Activated CD8-positive, alpha-beta T cell treated with anti-CD3 and anti-CD28 coated beads for 36 hours (primary cell): Measurements from ENCODE around the gene SRRM1. TPM values are rescaled to one million over a fixed set of nuclear protein-coding genes. Genes with fewer than 3 reads are reported as not detected.

Source experiments
- ATAC-seq: fragments of 200-7000 bp; cut with Tn5 transposase; one replicate; pipeline ENCODE4 v1.10.0; 2021; ENCODE audit warnings: mild to moderate bottlenecking, moderate library complexity
- CTCF ChIA-PET: fragments of 350-600 bp; sonication (Branson Sonifier 250); formaldehyde crosslinking; loops from one replicate; lab custom pipeline; 2021; ENCODE audit warnings: antibody characterized with exemption; lab: Charles Lee
- POLR2A ChIA-PET: fragments of 350-600 bp; sonication (Branson Sonifier 250); formaldehyde crosslinking; loops from one replicate; lab custom pipeline; 2021; ENCODE audit warnings: antibody characterized with exemption; lab: Charles Lee
- DNase-seq: peaks from one replicate; pipeline ENCODE4 v3.0.0-alpha.2; 2020
- H3K27ac Mint-ChIP-seq: one replicate; pipeline ENCODE4 v1.8.0; 2021; ENCODE audit warnings: mild to moderate bottlenecking, mixed read lengths
- H3K27me3 Mint-ChIP-seq: one replicate; pipeline ENCODE4 v1.8.0; 2021; ENCODE audit warnings: mixed read lengths
- H3K36me3 Mint-ChIP-seq: one replicate; pipeline ENCODE4 v1.8.0; 2021; ENCODE audit warnings: low read depth, mixed read lengths
- H3K4me1 Mint-ChIP-seq: one replicate; pipeline ENCODE4 v1.8.0; 2021; ENCODE audit warnings: low read depth, mixed read lengths
- H3K4me3 Mint-ChIP-seq: one replicate; pipeline ENCODE4 v1.8.0; 2021; ENCODE audit warnings: mild to moderate bottlenecking, moderate library complexity, mixed read lengths
- H3K9me3 Mint-ChIP-seq: one replicate; pipeline ENCODE4 v1.8.0; 2021; ENCODE audit warnings: mixed read lengths
- CTCF ChIP-seq: fragments of 200-600 bp; IDR thresholded peaks from one replicate; pipeline ENCODE4 v1.8.0; 2022; ENCODE audit warnings: antibody characterized with exemption, mild to moderate bottlenecking
- intact Hi-C: fragments of 100-400 bp; cut with micrococcal nuclease; formaldehyde crosslinking; loops from one replicate; pipeline ENCODE4 v1.10.0; 2022
- total RNA-seq, 2 experiments: library from RNA; stranded (reverse); gene quantifications; one replicate each; pipeline ENCODE4 v1.2.3, GENCODE V29; 2021

SRRM1 gene
- total RNA-seq, 2 experiments from 2014 or later: 256 to 263 TPM

- Mint-ChIP-seq H3K27me3 (no peaks in the 10 kb centered on the region), H3K4me3 (no peak overlapping the region), H3K4me1 (peaks cover 26% of the 10 kb centered on the region), H3K27ac (no peak overlapping the region), H3K36me3 (peaks cover 18% of the 10 kb centered on the region), H3K9me3 (no peaks in the 10 kb centered on the region)
- ChIA-PET CTCF (interaction anchor here (3.0 kb wide), 1 partner anchor 249 kb away, joined by 9 read pairs; no protein-coding TSS in a partner anchor), POLR2A (no interaction called here)
- intact Hi-C loops: no loop called here
- DNase-seq (no peak), ATAC-seq (no peak)
- TF ChIP-seq CTCF: no peak
Observed at GRCh38 chr1:24640288-24640687, 2.8 kb upstream of the SRRM1 start.

- ChIA-PET CTCF (interaction anchor here (0.8 to 3.0 kb wide), 6 partner anchors 100 to 454 kb away, joined by 3 to 9 read pairs (median 4); partner anchors contain the start of genes IFNLR1 and NIPAL3), POLR2A (interaction anchor here (0.9 to 2.0 kb wide), 10 partner anchors 14 to 591 kb away, joined by 3 to 8 read pairs (median 4); partner anchors contain the start of genes NIPAL3 and SYF2)
- no peak for ATAC-seq
- peaks cover 33% of the 10 kb centered on the region for H3K4me1 Mint-ChIP-seq
- TF ChIP-seq CTCF: no peak
- DNase-seq: peak; percentile 72
- no peaks in the 10 kb centered on the region for H3K27me3 Mint-ChIP-seq
- H3K4me3 Mint-ChIP-seq: peak overlapping the region; percentile 83
- H3K27ac Mint-ChIP-seq: peak overlapping the region; percentile 97
- intact Hi-C loops: no loop called here
- no peaks in the 10 kb centered on the region for H3K9me3 Mint-ChIP-seq
- peaks cover 26% of the 10 kb centered on the region for H3K36me3 Mint-ChIP-seq
Observed at GRCh38 chr1:24641646-24642151, 1.4 kb upstream of the SRRM1 start.

- ChIA-PET CTCF (interaction anchor here (1.2 to 2.2 kb wide), 2 partner anchors 102 to 493 kb away, joined by 4 to 7 read pairs; no protein-coding TSS in a partner anchor), POLR2A (interaction anchor here (0.5 to 2.0 kb wide), 12 partner anchors 11 to 453 kb away, joined by 3 to 7 read pairs (median 3); no protein-coding TSS in a partner anchor)
- DNase-seq: peak; percentile 43
- peak; percentile 18 for ATAC-seq
- Mint-ChIP-seq H3K36me3 (peaks cover 41% of the 10 kb centered on the region), H3K4me1 (peaks cover 48% of the 10 kb centered on the region), H3K4me3 (peak overlapping the region; percentile 83), H3K27me3 (no peaks in the 10 kb centered on the region), H3K9me3 (no peaks in the 10 kb centered on the region), H3K27ac (peak overlapping the region; percentile 91)
- no peak for TF ChIP-seq CTCF
- intact Hi-C loops: no loop called here
Observed at GRCh38 chr1:24643363-24644099, 429 bp downstream of the SRRM1 start.

GRCh38 chr1:24644100-24644384 is 940 bp downstream of the SRRM1 start:
- no peak for DNase-seq
- ChIA-PET POLR2A (interaction anchor here (0.8 to 1.6 kb wide), 5 partner anchors 12 to 454 kb away, joined by 3 to 5 read pairs (median 3); no protein-coding TSS in a partner anchor), CTCF (interaction anchor here (1.2 kb wide), 1 partner anchor 494 kb away, joined by 4 read pairs; no protein-coding TSS in a partner anchor)
- TF ChIP-seq CTCF: no peak
- Mint-ChIP-seq H3K36me3 (peaks cover 46% of the 10 kb centered on the region), H3K27ac (peak overlapping the region; percentile 91), H3K4me1 (peaks cover 52% of the 10 kb centered on the region), H3K9me3 (no peaks in the 10 kb centered on the region), H3K4me3 (peak overlapping the region; percentile 83), H3K27me3 (no peaks in the 10 kb centered on the region)
- ATAC-seq: no peak
- intact Hi-C loops: no loop called here
